ENCODE measurements around the gene RET. TPM values are rescaled to one million over a fixed set of nuclear protein-coding genes. Genes with fewer than 3 reads are reported as not detected.
A peak's percentile ranks its signal among the peaks of the same experiment; 100 is the strongest.

Gene RET
- total RNA-seq, 1 donor from 2014 or later = 1.1 TPM

DNA sequence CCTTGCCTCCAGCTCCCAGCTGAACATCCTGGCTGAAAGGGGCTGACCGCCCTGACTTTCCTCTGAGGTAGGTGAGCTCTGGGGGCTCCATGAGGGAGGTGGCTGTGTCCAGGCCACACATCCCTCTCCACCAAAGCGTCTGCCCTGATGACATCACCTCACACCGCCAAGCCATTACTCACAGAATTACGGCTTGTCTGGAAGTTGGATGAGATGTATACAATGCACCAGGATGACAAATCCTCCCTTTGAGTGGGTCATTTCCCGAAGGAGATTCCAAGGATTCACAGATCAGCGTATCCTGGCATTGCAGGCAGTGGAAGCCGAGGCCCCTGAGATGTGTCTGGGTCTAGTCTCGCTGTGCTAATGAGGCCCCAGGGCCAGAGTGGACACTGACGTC is 15.1 kb upstream of the RET start:
- TF ChIP-seq, protein P1, sequence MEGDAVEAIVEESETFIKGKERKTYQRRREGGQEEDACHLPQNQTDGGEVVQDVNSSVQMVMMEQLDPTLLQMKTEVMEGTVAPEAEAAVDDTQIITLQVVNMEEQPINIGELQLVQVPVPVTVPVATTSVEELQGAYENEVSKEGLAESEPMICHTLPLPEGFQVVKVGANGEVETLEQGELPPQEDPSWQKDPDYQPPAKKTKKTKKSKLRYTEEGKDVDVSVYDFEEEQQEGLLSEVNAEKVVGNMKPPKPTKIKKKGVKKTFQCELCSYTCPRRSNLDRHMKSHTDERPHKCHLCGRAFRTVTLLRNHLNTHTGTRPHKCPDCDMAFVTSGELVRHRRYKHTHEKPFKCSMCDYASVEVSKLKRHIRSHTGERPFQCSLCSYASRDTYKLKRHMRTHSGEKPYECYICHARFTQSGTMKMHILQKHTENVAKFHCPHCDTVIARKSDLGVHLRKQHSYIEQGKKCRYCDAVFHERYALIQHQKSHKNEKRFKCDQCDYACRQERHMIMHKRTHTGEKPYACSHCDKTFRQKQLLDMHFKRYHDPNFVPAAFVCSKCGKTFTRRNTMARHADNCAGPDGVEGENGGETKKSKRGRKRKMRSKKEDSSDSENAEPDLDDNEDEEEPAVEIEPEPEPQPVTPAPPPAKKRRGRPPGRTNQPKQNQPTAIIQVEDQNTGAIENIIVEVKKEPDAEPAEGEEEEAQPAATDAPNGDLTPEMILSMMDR (IDR thresholded peaks at IDR 0.05; ENCODE audit: insufficient read depth, low read depth, low read length) = no peak
- no peak for TF ChIP-seq EZH2 (IDR thresholded peaks at IDR 0.05; ENCODE audit: insufficient read depth, low read length)
- H3K36me3 Mint-ChIP-seq (ENCODE audit: low read depth, unreplicated experiment) = no peaks in the 10 kb centered on the region
- H3K9ac ChIP-seq (ENCODE audit: low read length) = no peak overlapping the region
- H3K4me1 Mint-ChIP-seq (ENCODE audit: low read depth, unreplicated experiment) = no peaks in the 10 kb centered on the region
- H3K4me3 Mint-ChIP-seq (ENCODE audit: unreplicated experiment) = no peak overlapping the region
- peaks cover 38% of the 10 kb centered on the region for H3K27me3 Mint-ChIP-seq (ENCODE audit: low read depth, unreplicated experiment)
- FAIRE-seq = no peak
- H3K79me2 ChIP-seq (ENCODE audit: insufficient read depth, low read length) = no peaks in the 10 kb centered on the region
- no peaks in the 10 kb centered on the region for H3K9me3 ChIP-seq (ENCODE audit: insufficient read depth, low read depth, low read length)
- no peaks in the 10 kb centered on the region for H3K4me1 ChIP-seq (ENCODE audit: insufficient read depth, low read length)
- H3K27me3 ChIP-seq (ENCODE audit: insufficient read depth, low read length) = no peaks in the 10 kb centered on the region
- no peak overlapping the region for H3K4me3 ChIP-seq (ENCODE audit: insufficient read depth, low read depth, low read length)
- no peaks in the 10 kb centered on the region for H3K36me3 ChIP-seq (ENCODE audit: insufficient read depth, low read length)
- no peaks in the 10 kb centered on the region for H4K20me1 ChIP-seq (ENCODE audit: insufficient read depth, low read length)
- H3K9me3 Mint-ChIP-seq (ENCODE audit: unreplicated experiment) = peaks cover 1% of the 10 kb centered on the region
- DNase-seq (ENCODE audit: low read depth) = peak; percentile 14
- H2AFZ ChIP-seq (ENCODE audit: low read depth, low read length) = no peak overlapping the region
- no peak overlapping the region for H3K27ac Mint-ChIP-seq (ENCODE audit: unreplicated experiment)
- peak overlapping the region; percentile 39 for H3K4me2 ChIP-seq (ENCODE audit: low read length)
- no peak overlapping the region for H3K27ac ChIP-seq (ENCODE audit: low read depth, low read length)

DNA sequence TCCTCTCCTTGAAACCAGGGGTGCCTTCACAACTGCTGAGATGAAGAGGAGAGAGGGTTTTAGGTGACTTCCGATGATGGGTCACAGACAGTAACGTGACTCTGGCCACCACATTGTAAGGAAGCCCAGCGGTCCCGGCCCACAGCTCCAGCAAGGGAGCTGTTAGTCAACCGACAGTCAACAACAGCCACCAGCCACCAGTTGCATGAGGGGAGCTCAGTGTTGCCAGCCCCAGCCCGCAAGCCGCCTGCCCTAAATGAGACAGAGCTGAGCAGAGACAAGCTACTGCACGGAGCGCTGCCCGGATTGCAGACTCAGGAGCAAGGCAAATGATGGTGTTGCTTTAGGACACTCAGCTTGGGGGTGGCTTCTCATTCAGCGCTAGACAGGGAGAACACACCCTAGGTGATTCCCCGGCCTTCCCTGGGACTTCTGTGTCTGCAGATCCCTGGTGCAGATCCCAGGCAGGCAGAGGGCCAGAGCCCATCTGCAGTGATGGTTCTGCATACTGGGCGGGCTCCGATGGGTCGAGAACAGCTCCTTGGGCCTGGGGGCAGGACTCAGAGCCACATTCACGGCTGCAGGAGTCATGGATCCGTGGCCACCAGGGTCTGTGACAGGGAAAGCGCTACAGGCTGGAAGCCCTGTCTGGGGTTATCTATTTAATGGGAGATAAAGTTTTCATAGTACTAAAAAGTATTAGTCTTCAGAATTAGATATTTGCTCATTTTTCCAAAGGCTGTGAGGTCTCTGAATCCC is 14.3 kb upstream of the RET start:
- DNase-seq (ENCODE audit: low read depth) (no peak), FAIRE-seq (no peak)
- Histone ChIP-seq H4K20me1 (ENCODE audit: insufficient read depth, low read length) (no peaks in the 10 kb centered on the region), H3K4me2 (ENCODE audit: low read length) (no peak overlapping the region), H3K4me3 (ENCODE audit: insufficient read depth, low read depth, low read length) (no peak overlapping the region), H3K79me2 (ENCODE audit: insufficient read depth, low read length) (no peaks in the 10 kb centered on the region), H3K36me3 (ENCODE audit: insufficient read depth, low read length) (no peaks in the 10 kb centered on the region), H3K27me3 (ENCODE audit: insufficient read depth, low read length) (no peaks in the 10 kb centered on the region), H3K27ac (ENCODE audit: low read depth, low read length) (no peak overlapping the region), H2AFZ (ENCODE audit: low read depth, low read length) (no peak overlapping the region), H3K4me1 (ENCODE audit: insufficient read depth, low read length) (no peaks in the 10 kb centered on the region), H3K9me3 (ENCODE audit: insufficient read depth, low read depth, low read length) (no peaks in the 10 kb centered on the region), H3K9ac (ENCODE audit: low read length) (no peak overlapping the region)
- TF ChIP-seq, protein P1 (IDR thresholded peaks at IDR 0.05; ENCODE audit: insufficient read depth, low read depth, low read length) = no peak
- no peak for TF ChIP-seq EZH2 (IDR thresholded peaks at IDR 0.05; ENCODE audit: insufficient read depth, low read length)
- no peaks in the 10 kb centered on the region for H3K4me1 Mint-ChIP-seq (ENCODE audit: low read depth, unreplicated experiment)
- no peak overlapping the region for H3K4me3 Mint-ChIP-seq (ENCODE audit: unreplicated experiment)
- H3K27ac Mint-ChIP-seq (ENCODE audit: unreplicated experiment) = no peak overlapping the region
- H3K36me3 Mint-ChIP-seq (ENCODE audit: low read depth, unreplicated experiment) = no peaks in the 10 kb centered on the region
- H3K9me3 Mint-ChIP-seq (ENCODE audit: unreplicated experiment) = peaks cover 1% of the 10 kb centered on the region
- H3K27me3 Mint-ChIP-seq (ENCODE audit: low read depth, unreplicated experiment) = peaks cover 39% of the 10 kb centered on the region
